GM23338 (cell line): ENCODE data around the gene R3HDM1. TPM values are rescaled to one million over a fixed set of nuclear protein-coding genes. Genes with fewer than 3 reads are reported as not detected.

ENCODE experiments used
- ATAC-seq: fragments of 200-7000 bp; cut with Tn5 transposase; 3 replicates; pipeline ENCODE4 v1.9.1; 2020
- DNase-seq: peaks from one replicate; pipeline ENCODE4 v3.0.0-alpha.2; 2015; ENCODE audit warnings: low spot score
- H2AFZ ChIP-seq: fragments of 200-600 bp; sonication (generic); 2 replicates; pipeline ENCODE4 v1.8.0; 2016; ENCODE audit warnings: antibody characterized with exemption, mild to moderate bottlenecking, moderate library complexity
- H3F3A ChIP-seq: fragments of 200-600 bp; sonication (generic); replicated peaks from 2 replicates; pipeline ENCODE4 v1.8.0; 2017; ENCODE audit warnings: antibody characterized with exemption, mixed run types, low read depth
- H3K27ac ChIP-seq: fragments of 200-600 bp; sonication (generic); 2 replicates; pipeline ENCODE4 v1.6.1; 2016; ENCODE audit warnings: low read depth
- H3K27me3 ChIP-seq: fragments of 200-600 bp; sonication (generic); 2 replicates; pipeline ENCODE4 v1.8.0; 2016; ENCODE audit warnings: mild to moderate bottlenecking, mixed run types, moderate library complexity; ENCODE audit not compliant: insufficient read depth
- H3K36me3 ChIP-seq: fragments of 200-600 bp; sonication (generic); 2 replicates; pipeline ENCODE4 v1.8.0; 2016; ENCODE audit warnings: mild to moderate bottlenecking; ENCODE audit not compliant: insufficient read depth
- H3K4me1 ChIP-seq: fragments of 200-600 bp; sonication (generic); 2 replicates; pipeline ENCODE4 v1.8.0; 2016; ENCODE audit warnings: mild to moderate bottlenecking, moderate library complexity; ENCODE audit not compliant: insufficient read depth
- H3K4me2 ChIP-seq: fragments of 200-600 bp; sonication (generic); 2 replicates; pipeline ENCODE4 v1.7.1; 2017; ENCODE audit warnings: mixed run types
- H3K4me3 ChIP-seq: fragments of 200-600 bp; sonication (generic); 2 replicates; pipeline ENCODE4 v1.6.1; 2016; ENCODE audit warnings: mixed run types
- H3K79me2 ChIP-seq: fragments of 200-600 bp; sonication (generic); replicated peaks from 2 replicates; pipeline ENCODE4 v1.8.0; 2017; ENCODE audit warnings: mild to moderate bottlenecking; ENCODE audit not compliant: insufficient read depth
- H3K9me2 ChIP-seq: fragments of 200-600 bp; sonication (generic); 2 replicates; pipeline ENCODE4 v1.8.0; 2017; ENCODE audit not compliant: insufficient read depth
- H4K20me1 ChIP-seq: fragments of 200-600 bp; sonication (generic); replicated peaks from 2 replicates; pipeline ENCODE4 v1.8.0; 2017; ENCODE audit warnings: mild to moderate bottlenecking; ENCODE audit not compliant: insufficient read depth
- H3K27ac Mint-ChIP-seq: 2 replicates; pipeline ENCODE4 v1.8.0; 2020; ENCODE audit warnings: inconsistent platforms, mild to moderate bottlenecking, moderate library complexity, mixed read lengths
- H3K27me3 Mint-ChIP-seq: 3 replicates; pipeline ENCODE4 v1.8.0; 2022; ENCODE audit warnings: low read depth, mild to moderate bottlenecking, moderate library complexity, mixed read lengths, inconsistent platforms; ENCODE audit not compliant: insufficient read depth, poor library complexity
- H3K36me3 Mint-ChIP-seq: 3 replicates; pipeline ENCODE4 v1.8.0; 2021; ENCODE audit warnings: low read depth, mild to moderate bottlenecking, inconsistent platforms, moderate library complexity, mixed read lengths
- H3K4me1 Mint-ChIP-seq: 3 replicates; pipeline ENCODE4 v1.8.0; 2020; ENCODE audit warnings: mild to moderate bottlenecking, inconsistent platforms, mixed read lengths
- H3K4me3 Mint-ChIP-seq: 3 replicates; pipeline ENCODE4 v1.8.0; 2021; ENCODE audit warnings: moderate library complexity, mild to moderate bottlenecking, inconsistent platforms, mixed read lengths
- H3K9me3 Mint-ChIP-seq: 3 replicates; pipeline ENCODE4 v1.8.0; 2020; ENCODE audit warnings: moderate library complexity, mild to moderate bottlenecking, inconsistent platforms, mixed read lengths
- CREB1 ChIP-seq: fragments of 250-450 bp; sonication (Bioruptor Pico); IDR thresholded peaks from 2 replicates; pipeline ENCODE4 v1.5.0; 2020; ENCODE audit warnings: low read depth, mild to moderate bottlenecking, moderate library complexity
- EZH2 ChIP-seq: fragments of 200-600 bp; sonication (generic); IDR thresholded peaks from one replicate; pipeline ENCODE4 v1.8.0; 2017; ENCODE audit warnings: antibody characterized with exemption, mild to moderate bottlenecking, low read depth; ENCODE audit not compliant: unreplicated experiment
- EZH2phosphoT487 ChIP-seq: fragments of 200-600 bp; sonication (generic); IDR thresholded peaks from one replicate; pipeline ENCODE4 v1.8.1; 2018; ENCODE audit warnings: antibody characterized with exemption; ENCODE audit not compliant: unreplicated experiment
- JUNB ChIP-seq: IDR thresholded peaks from one replicate; pipeline ENCODE4 v1.6.1; 2016; ENCODE audit warnings: antibody characterized with exemption; ENCODE audit not compliant: unreplicated experiment
- NANOG ChIP-seq: IDR thresholded peaks from 2 replicates; pipeline ENCODE4 v1.6.1; 2016; ENCODE audit warnings: antibody characterized with exemption, borderline replicate concordance
- POLR2AphosphoS5 ChIP-seq: IDR thresholded peaks from 2 replicates; pipeline ENCODE4 v1.6.1; 2016; ENCODE audit warnings: antibody characterized with exemption, low read depth
- STAT1 ChIP-seq: IDR thresholded peaks from one replicate; pipeline ENCODE4 v1.6.1; 2016; ENCODE audit warnings: antibody characterized with exemption; ENCODE audit not compliant: unreplicated experiment
- ZNF331 ChIP-seq: fragments of 250-450 bp; sonication (Bioruptor Pico); IDR thresholded peaks from 2 replicates; pipeline ENCODE4 v1.5.0; 2020; ENCODE audit warnings: low read depth, mild to moderate bottlenecking, moderate library complexity
- polyA plus RNA-seq: library from polyadenylated mRNA; unstranded; fragments of >200 nt; fragmentation: Nextera tagmentation; extraction: Ambion mirVana; gene quantifications from 2 replicates; pipeline ENCODE4 v1.2.1, GENCODE V29; 2016
- total RNA-seq: library from RNA; depleted of rRNA; stranded (reverse); fragments of >200 nt; shearing (Covaris generic); gene quantifications from 2 replicates; pipeline ENCODE4 v1.2.3, GENCODE V29; 2014
- TF ChIP-seq, protein P1 (sequence below): fragments of 250-450 bp; sonication (Bioruptor Pico); IDR thresholded peaks from 2 replicates; pipeline ENCODE4 v1.5.0; 2020; ENCODE audit warnings: mild to moderate bottlenecking, moderate library complexity
- TF ChIP-seq, protein P2 (sequence below): IDR thresholded peaks from 2 replicates; pipeline ENCODE4 v1.6.1; 2016; ENCODE audit warnings: antibody characterized with exemption
- TF ChIP-seq, protein P3 (sequence below), 2 experiments: fragments of 200-600 bp in 1 of 2; sonication (generic) in 1 of 2; conservative IDR thresholded peaks; 2 replicates each; pipeline versions ENCODE4 v1.5.1 to v1.6.1; 2016 to 2017; ENCODE audit warnings: antibody characterized with exemption in 2 of 2, low read depth in 2 of 2, mild to moderate bottlenecking in 2 of 2, moderate library complexity in 1 of 2

Gene R3HDM1
- total and polyA plus RNA-seq, 2 experiments from 2014 or later = 63.1 to 88.8 TPM

DNA sequence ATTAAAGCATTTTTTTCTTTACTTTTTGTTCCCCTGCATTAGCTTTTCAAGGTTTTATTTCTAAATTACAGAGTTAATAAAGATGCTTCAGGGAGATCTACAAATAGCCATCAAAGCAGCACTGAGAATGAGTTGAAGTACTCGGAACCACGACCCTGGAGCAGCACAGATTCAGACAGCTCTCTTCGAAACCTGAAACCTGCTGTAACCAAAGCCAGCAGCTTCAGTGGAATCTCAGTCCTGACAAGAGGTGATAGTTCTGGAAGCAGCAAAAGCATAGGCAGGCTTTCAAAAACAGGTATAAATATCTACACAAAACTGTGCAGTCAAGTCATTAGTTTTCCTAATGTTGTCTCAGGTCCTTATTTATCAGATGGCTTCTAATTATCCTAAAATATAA is 107.5 kb downstream of the R3HDM1 start (continued):
- TF ChIP-seq POLR2AphosphoS5 = no peak
- no peak for TF ChIP-seq STAT1
- no peak for TF ChIP-seq JUNB
- no peak for TF ChIP-seq NANOG

DNA sequence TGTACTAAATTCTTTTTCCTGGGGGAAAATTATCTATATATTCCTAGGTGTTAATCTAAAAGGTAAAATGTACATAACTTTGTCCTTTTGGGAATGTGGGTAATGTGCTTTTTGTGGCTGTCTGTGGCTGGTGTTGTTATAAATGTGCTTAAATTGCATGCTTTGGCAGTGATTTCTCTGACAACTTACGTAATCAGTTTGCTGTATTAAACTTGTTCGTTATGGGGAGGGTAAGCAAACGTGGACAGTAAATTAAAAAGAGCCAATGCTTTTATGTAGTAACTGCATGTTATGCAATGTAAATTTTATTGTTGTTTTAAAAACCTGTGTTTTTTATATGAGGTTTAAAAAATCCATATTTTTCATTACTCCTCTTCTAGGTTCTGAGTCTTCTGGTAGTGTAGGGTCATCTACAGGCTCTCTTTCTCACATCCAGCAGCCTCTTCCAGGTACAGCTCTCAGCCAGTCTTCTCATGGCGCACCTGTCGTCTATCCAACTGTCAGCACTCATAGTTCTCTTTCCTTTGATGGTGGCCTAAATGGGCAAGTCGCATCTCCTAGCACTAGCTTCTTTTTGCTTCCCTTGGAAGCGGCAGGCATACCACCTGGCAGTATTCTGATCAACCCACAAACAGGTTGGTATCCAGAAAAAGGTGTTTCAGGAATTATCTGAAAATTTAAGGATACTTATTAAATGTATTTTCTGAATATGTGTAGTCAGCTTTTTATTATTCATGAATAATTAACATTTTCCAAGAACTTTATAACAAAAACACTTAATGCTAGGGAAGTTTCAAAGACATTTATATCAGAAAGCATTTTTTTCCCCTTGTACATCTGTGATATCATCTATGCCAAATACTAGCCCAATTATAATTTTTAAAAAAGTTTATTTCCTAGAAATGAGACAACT is 110.1 kb downstream of the R3HDM1 start:
- no peaks in the 10 kb centered on the region for H3K9me2 ChIP-seq
- H3K27ac ChIP-seq = no peak overlapping the region
- no peak overlapping the region for H3K4me3 ChIP-seq
- H3K27me3 ChIP-seq = no peaks in the 10 kb centered on the region
- no peaks in the 10 kb centered on the region for H3F3A ChIP-seq
- no peak overlapping the region for H2AFZ ChIP-seq
- H3K9me3 Mint-ChIP-seq = no peaks in the 10 kb centered on the region
- no peaks in the 10 kb centered on the region for H3K4me1 Mint-ChIP-seq
- no peaks in the 10 kb centered on the region for H3K27me3 Mint-ChIP-seq
- H3K4me2 ChIP-seq = no peak overlapping the region
- no peak overlapping the region for H3K27ac Mint-ChIP-seq
- DNase-seq (no peak), ATAC-seq (no peak)
- no peak overlapping the region for H3K4me3 Mint-ChIP-seq
- H4K20me1 ChIP-seq = peaks cover 4% of the 10 kb centered on the region; the same call in 1 of the 2 replicates
- peaks cover 43% of the 10 kb centered on the region for H3K36me3 Mint-ChIP-seq
- peaks cover 27% of the 10 kb centered on the region for H3K36me3 ChIP-seq
- no peaks in the 10 kb centered on the region for H3K4me1 ChIP-seq
- no peaks in the 10 kb centered on the region for H3K79me2 ChIP-seq
- no peak for TF ChIP-seq JUNB
- TF ChIP-seq, protein P1, sequence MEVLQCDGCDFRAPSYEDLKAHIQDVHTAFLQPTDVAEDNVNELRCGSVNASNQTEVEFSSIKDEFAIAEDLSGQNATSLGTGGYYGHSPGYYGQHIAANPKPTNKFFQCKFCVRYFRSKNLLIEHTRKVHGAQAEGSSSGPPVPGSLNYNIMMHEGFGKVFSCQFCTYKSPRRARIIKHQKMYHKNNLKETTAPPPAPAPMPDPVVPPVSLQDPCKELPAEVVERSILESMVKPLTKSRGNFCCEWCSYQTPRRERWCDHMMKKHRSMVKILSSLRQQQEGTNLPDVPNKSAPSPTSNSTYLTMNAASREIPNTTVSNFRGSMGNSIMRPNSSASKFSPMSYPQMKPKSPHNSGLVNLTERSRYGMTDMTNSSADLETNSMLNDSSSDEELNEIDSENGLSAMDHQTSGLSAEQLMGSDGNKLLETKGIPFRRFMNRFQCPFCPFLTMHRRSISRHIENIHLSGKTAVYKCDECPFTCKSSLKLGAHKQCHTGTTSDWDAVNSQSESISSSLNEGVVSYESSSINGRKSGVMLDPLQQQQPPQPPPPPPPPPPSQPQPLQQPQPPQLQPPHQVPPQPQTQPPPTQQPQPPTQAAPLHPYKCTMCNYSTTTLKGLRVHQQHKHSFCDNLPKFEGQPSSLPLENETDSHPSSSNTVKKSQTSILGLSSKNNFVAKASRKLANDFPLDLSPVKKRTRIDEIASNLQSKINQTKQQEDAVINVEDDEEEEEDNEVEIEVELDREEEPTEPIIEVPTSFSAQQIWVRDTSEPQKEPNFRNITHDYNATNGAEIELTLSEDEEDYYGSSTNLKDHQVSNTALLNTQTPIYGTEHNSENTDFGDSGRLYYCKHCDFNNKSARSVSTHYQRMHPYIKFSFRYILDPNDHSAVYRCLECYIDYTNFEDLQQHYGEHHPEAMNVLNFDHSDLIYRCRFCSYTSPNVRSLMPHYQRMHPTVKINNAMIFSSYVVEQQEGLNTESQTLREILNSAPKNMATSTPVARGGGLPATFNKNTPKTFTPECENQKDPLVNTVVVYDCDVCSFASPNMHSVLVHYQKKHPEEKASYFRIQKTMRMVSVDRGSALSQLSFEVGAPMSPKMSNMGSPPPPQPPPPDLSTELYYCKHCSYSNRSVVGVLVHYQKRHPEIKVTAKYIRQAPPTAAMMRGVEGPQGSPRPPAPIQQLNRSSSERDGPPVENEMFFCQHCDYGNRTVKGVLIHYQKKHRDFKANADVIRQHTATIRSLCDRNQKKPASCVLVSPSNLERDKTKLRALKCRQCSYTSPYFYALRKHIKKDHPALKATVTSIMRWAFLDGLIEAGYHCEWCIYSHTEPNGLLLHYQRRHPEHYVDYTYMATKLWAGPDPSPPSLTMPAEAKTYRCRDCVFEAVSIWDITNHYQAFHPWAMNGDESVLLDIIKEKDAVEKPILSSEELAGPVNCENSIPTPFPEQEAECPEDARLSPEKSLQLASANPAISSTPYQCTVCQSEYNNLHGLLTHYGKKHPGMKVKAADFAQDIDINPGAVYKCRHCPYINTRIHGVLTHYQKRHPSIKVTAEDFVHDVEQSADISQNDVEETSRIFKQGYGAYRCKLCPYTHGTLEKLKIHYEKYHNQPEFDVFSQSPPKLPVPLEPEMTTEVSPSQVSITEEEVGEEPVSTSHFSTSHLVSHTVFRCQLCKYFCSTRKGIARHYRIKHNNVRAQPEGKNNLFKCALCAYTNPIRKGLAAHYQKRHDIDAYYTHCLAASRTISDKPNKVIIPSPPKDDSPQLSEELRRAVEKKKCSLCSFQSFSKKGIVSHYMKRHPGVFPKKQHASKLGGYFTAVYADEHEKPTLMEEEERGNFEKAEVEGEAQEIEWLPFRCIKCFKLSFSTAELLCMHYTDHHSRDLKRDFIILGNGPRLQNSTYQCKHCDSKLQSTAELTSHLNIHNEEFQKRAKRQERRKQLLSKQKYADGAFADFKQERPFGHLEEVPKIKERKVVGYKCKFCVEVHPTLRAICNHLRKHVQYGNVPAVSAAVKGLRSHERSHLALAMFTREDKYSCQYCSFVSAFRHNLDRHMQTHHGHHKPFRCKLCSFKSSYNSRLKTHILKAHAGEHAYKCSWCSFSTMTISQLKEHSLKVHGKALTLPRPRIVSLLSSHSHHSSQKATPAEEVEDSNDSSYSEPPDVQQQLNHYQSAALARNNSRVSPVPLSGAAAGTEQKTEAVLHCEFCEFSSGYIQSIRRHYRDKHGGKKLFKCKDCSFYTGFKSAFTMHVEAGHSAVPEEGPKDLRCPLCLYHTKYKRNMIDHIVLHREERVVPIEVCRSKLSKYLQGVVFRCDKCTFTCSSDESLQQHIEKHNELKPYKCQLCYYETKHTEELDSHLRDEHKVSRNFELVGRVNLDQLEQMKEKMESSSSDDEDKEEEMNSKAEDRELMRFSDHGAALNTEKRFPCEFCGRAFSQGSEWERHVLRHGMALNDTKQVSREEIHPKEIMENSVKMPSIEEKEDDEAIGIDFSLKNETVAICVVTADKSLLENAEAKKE (CRISPR knock-in tag) = no peak
- TF ChIP-seq POLR2AphosphoS5 = no peak
- TF ChIP-seq EZH2 = no peak
- TF ChIP-seq, protein P2, sequence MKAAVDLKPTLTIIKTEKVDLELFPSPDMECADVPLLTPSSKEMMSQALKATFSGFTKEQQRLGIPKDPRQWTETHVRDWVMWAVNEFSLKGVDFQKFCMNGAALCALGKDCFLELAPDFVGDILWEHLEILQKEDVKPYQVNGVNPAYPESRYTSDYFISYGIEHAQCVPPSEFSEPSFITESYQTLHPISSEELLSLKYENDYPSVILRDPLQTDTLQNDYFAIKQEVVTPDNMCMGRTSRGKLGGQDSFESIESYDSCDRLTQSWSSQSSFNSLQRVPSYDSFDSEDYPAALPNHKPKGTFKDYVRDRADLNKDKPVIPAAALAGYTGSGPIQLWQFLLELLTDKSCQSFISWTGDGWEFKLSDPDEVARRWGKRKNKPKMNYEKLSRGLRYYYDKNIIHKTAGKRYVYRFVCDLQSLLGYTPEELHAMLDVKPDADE = no peak
- no peak for TF ChIP-seq NANOG
- TF ChIP-seq ZNF331 (CRISPR knock-in tag) = no peak
- TF ChIP-seq, protein P3, sequence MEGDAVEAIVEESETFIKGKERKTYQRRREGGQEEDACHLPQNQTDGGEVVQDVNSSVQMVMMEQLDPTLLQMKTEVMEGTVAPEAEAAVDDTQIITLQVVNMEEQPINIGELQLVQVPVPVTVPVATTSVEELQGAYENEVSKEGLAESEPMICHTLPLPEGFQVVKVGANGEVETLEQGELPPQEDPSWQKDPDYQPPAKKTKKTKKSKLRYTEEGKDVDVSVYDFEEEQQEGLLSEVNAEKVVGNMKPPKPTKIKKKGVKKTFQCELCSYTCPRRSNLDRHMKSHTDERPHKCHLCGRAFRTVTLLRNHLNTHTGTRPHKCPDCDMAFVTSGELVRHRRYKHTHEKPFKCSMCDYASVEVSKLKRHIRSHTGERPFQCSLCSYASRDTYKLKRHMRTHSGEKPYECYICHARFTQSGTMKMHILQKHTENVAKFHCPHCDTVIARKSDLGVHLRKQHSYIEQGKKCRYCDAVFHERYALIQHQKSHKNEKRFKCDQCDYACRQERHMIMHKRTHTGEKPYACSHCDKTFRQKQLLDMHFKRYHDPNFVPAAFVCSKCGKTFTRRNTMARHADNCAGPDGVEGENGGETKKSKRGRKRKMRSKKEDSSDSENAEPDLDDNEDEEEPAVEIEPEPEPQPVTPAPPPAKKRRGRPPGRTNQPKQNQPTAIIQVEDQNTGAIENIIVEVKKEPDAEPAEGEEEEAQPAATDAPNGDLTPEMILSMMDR (conservative IDR thresholded peaks at IDR 0.05; ENCODE audit: low read depth in 2 of 2) = no peak
- no peak for TF ChIP-seq EZH2phosphoT487
- TF ChIP-seq CREB1 (CRISPR knock-in tag) = no peak
- no peak for TF ChIP-seq STAT1
